ENCODE results near the gene CNOT4. TPM values are rescaled to one million over a fixed set of nuclear protein-coding genes. Genes with fewer than 3 reads are reported as not detected.
A peak's percentile ranks its signal among the peaks of the same experiment; 100 is the strongest.
"Not testable (repeated sequence)": the region's sequence is repeated elsewhere in the genome, so short reads cannot be mapped to it uniquely, and the experiment has no call there.

Gene CNOT4
- total and polyA plus RNA-seq, 4 donors = 18.3 to 36.6 (median 28.4) TPM

DNA sequence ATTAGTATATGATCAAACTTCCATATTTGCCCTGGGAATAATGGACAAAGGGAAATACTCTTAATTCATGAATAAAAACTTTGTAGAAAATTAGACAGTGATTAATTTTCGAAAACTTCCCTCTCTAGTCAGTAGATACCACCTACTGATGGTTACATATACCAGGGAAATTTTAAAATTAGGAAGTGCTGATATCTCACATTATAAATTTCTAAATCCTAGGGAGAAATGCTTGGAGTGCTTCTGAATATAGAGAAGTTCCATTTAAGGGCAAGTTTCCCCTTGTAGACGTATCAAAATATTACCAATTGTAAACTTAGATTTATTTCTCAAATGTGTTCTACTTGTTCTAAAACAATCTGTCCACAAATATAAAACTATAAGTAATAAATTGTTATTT lies 64.6 kb downstream of the CNOT4 start:
- H3K36me3 ChIP-seq (ENCODE audit: control insufficient read depth, insufficient read depth, low read length); H3K9me3 ChIP-seq (ENCODE audit: control insufficient read depth, insufficient read depth, low read length); H3K27me3 ChIP-seq (ENCODE audit: control insufficient read depth, insufficient read depth, low read length); H3K4me3 ChIP-seq (ENCODE audit: low read depth, low read length); DNase-seq (ENCODE audit: low read depth in 4 of 6, low spot score in 6 of 6); H3K4me1 ChIP-seq (ENCODE audit: control insufficient read depth, insufficient read depth, low read length); H3K27ac ChIP-seq (ENCODE audit: low read depth, low read length): not testable (repeated sequence)
- no CpG with 5 or more reads among the region's 2 CpGs for WGBS (ENCODE audit: insufficient coverage)

DNA sequence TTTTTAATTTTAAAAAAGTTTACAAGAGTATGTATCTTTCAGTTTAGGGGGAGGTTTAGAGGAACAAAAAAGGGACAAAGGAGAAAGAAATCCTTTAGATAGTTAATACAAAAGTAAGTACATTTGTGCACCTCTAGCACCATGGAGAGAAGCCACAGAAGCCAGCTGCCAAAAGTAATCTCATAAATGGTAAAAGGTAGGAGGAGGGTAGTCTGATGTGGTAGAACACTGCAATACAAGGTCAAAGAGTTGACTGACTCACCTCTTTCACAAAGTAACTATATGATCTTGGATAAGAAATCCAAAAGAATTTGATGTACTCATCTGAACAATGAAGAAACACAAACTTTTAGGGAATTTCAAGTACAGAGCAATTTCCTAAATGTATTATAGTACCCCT lies 68.1 kb downstream of the CNOT4 start:
- no peak overlapping the region for H3K27ac ChIP-seq (ENCODE audit: low read depth, low read length)
- H3K4me3 ChIP-seq (ENCODE audit: low read depth, low read length) = no peak overlapping the region
- no peak for DNase-seq (ENCODE audit: low read depth in 4 of 6, low spot score in 6 of 6)
- H3K36me3 ChIP-seq (ENCODE audit: control insufficient read depth, insufficient read depth, low read length) = peaks cover 5% of the 10 kb centered on the region
- no peaks in the 10 kb centered on the region for H3K27me3 ChIP-seq (ENCODE audit: control insufficient read depth, insufficient read depth, low read length)
- no peaks in the 10 kb centered on the region for H3K9me3 ChIP-seq (ENCODE audit: control insufficient read depth, insufficient read depth, low read length)
- H3K4me1 ChIP-seq (ENCODE audit: control insufficient read depth, insufficient read depth, low read length) = no peaks in the 10 kb centered on the region

DNA sequence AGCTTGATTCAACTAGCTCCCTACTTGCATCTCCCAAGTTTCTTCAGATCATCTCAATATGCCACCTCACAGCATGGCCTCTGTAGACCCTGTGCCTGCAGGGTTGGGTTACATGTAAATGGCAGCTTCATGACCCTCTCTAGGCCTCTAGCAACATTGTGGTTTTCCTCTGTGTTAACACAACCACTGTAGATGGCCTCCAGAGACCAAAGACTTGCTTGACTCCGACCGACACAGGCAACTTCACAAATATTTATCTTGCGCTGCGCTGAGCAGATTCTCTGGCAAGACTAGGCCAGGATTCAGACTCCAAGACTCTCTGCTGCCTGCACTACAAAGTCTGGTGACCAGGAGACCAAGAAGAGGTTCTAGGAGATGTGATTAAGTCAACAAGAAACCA lies 75.9 kb downstream of the CNOT4 start:
- WGBS (ENCODE audit: insufficient coverage) = no CpG with 5 or more reads among the region's 4 CpGs
- H3K4me3 ChIP-seq (ENCODE audit: low read depth, low read length) = no peak overlapping the region
- DNase-seq (ENCODE audit: low read depth in 4 of 6, low spot score in 6 of 6) = no peak
- H3K27ac ChIP-seq (ENCODE audit: low read depth, low read length) = no peak overlapping the region
- peaks cover 5% of the 10 kb centered on the region for H3K36me3 ChIP-seq (ENCODE audit: control insufficient read depth, insufficient read depth, low read length)
- H3K27me3 ChIP-seq (ENCODE audit: control insufficient read depth, insufficient read depth, low read length) = no peaks in the 10 kb centered on the region
- H3K9me3 ChIP-seq (ENCODE audit: control insufficient read depth, insufficient read depth, low read length) = peaks cover 3% of the 10 kb centered on the region
- H3K4me1 ChIP-seq (ENCODE audit: control insufficient read depth, insufficient read depth, low read length) = no peaks in the 10 kb centered on the region

DNA sequence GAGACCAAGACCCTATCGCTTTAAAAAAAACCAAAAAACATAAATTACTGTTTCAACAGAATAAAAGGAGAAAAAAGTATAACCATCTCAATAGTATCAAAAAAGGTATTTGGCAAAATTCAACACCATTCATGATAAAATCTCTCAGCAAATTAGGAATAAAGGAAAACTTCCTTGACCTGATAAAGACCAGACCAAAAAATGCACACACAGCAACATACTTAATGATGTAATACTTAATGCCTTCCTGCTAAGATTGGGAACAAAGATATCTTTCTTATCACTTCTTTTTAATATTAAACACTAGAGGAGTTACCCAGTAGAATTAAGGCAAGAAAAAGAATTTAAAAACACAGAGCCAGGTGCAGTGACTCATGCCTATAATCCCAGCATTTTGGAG lies 79.3 kb downstream of the CNOT4 start:
- no peaks in the 10 kb centered on the region for H3K27me3 ChIP-seq (ENCODE audit: control insufficient read depth, insufficient read depth, low read length)
- no peaks in the 10 kb centered on the region for H3K36me3 ChIP-seq (ENCODE audit: control insufficient read depth, insufficient read depth, low read length)
- no peak overlapping the region for H3K27ac ChIP-seq (ENCODE audit: low read depth, low read length)
- H3K4me1 ChIP-seq (ENCODE audit: control insufficient read depth, insufficient read depth, low read length) = no peaks in the 10 kb centered on the region
- H3K9me3 ChIP-seq (ENCODE audit: control insufficient read depth, insufficient read depth, low read length) = peaks cover 3% of the 10 kb centered on the region
- no peak for DNase-seq (ENCODE audit: low read depth in 4 of 6, low spot score in 6 of 6)
- H3K4me3 ChIP-seq (ENCODE audit: low read depth, low read length) = no peak overlapping the region
- WGBS (ENCODE audit: insufficient coverage) = no CpG with 5 or more reads among the region's 1 CpG

DNA sequence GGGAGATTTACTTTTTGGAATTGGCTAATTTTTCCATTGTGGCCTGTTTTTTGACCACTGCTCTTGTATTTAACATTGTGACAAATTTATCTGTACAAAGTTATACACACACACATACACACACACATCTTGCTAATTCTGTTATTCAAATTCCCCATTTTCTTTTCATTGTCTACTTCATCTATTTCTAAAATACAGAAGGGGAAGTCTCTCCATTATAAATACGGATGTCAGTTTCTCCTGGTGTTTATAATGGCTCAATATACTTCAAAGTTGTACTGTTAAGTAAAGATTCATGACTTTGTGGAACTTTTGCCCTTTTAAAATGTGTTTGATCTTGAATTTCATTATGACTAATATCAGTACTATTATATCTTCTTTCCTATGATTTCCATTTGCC lies 81.0 kb downstream of the CNOT4 start:
- no peak for DNase-seq (ENCODE audit: low read depth in 4 of 6, low spot score in 6 of 6)
- H3K4me1 ChIP-seq (ENCODE audit: control insufficient read depth, insufficient read depth, low read length) = no peaks in the 10 kb centered on the region
- no peaks in the 10 kb centered on the region for H3K27me3 ChIP-seq (ENCODE audit: control insufficient read depth, insufficient read depth, low read length)
- H3K27ac ChIP-seq (ENCODE audit: low read depth, low read length) = no peak overlapping the region
- no CpG with 5 or more reads among the region's 1 CpG for WGBS (ENCODE audit: insufficient coverage)
- H3K4me3 ChIP-seq (ENCODE audit: low read depth, low read length) = no peak overlapping the region
- H3K9me3 ChIP-seq (ENCODE audit: control insufficient read depth, insufficient read depth, low read length) = no peaks in the 10 kb centered on the region
- H3K36me3 ChIP-seq (ENCODE audit: control insufficient read depth, insufficient read depth, low read length) = no peaks in the 10 kb centered on the region

DNA sequence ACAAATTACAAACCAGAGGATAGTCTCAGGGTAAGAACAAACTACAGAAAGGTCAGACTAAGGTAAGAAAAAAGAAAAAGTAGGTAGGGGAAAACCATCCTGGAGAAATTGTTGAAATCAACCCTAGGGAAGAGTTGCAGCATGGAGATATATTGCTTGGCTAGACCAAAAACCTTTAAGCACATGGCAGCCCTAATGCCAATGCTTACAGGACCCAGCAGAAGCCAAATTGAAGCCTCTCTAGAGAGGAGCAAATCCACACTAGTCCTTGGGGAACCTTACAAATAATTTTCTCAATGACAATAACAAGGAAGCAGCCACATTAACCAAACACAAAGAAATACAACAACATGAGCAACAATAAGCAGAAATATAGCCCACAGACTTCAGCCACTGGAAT lies 81.9 kb downstream of the CNOT4 start:
- no peak for DNase-seq (ENCODE audit: low read depth in 4 of 6, low spot score in 6 of 6)
- H3K4me3 ChIP-seq (ENCODE audit: low read depth, low read length) = no peak overlapping the region
- no peaks in the 10 kb centered on the region for H3K9me3 ChIP-seq (ENCODE audit: control insufficient read depth, insufficient read depth, low read length)
- H3K4me1 ChIP-seq (ENCODE audit: control insufficient read depth, insufficient read depth, low read length) = no peaks in the 10 kb centered on the region
- H3K36me3 ChIP-seq (ENCODE audit: control insufficient read depth, insufficient read depth, low read length) = no peaks in the 10 kb centered on the region
- H3K27ac ChIP-seq (ENCODE audit: low read depth, low read length) = no peak overlapping the region
- H3K27me3 ChIP-seq (ENCODE audit: control insufficient read depth, insufficient read depth, low read length) = no peaks in the 10 kb centered on the region

DNA sequence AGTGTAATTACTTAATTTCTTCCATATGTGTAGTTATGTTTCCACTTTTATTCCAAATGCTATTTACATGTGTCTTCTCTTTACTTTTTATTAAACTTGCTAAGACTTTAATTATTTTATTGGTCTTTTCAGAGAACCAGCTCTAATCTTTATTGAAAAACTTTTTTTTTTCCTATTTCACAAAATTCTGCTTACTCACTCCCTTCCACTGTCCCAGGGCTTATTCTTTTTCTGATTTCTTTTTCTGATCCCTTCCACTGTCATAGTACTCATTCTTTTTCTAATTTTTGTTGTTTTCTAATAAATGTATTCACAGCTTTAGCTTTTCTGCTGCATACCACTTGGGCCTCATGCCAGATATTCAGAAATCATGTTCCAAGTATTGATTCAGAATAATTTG lies 82.7 kb downstream of the CNOT4 start:
- H3K36me3 ChIP-seq (ENCODE audit: control insufficient read depth, insufficient read depth, low read length) = no peaks in the 10 kb centered on the region
- DNase-seq (ENCODE audit: low read depth in 4 of 6, low spot score in 6 of 6) = no peak

DNA sequence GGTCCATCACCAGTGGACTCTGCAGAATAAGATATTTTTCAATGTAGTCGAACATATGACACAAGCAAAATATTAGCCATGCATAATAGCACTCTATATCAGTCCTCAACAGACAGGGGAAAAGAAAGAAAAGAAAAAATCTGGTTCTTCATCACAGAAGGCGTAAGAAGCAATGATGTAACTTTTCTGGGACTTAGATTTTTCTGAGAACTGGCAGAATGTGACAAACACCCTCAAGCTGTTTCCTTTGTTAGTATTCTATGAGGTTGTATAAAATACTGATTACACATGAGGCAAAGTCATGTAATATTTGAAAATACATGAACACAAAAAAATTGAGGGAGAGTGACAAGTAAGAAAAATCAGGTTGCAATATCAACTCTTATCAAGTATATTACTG lies 84.9 kb downstream of the CNOT4 start:
- Histone ChIP-seq H3K27ac (ENCODE audit: low read depth, low read length) (no peak overlapping the region), H3K4me1 (ENCODE audit: control insufficient read depth, insufficient read depth, low read length) (no peaks in the 10 kb centered on the region), H3K4me3 (ENCODE audit: low read depth, low read length) (no peak overlapping the region), H3K36me3 (ENCODE audit: control insufficient read depth, insufficient read depth, low read length) (no peaks in the 10 kb centered on the region), H3K27me3 (ENCODE audit: control insufficient read depth, insufficient read depth, low read length) (no peaks in the 10 kb centered on the region), H3K9me3 (ENCODE audit: control insufficient read depth, insufficient read depth, low read length) (no peaks in the 10 kb centered on the region)
- peak in 1 of 6 donors; percentile 16 for DNase-seq (ENCODE audit: low read depth in 4 of 6, low spot score in 6 of 6)
- no CpG with 5 or more reads among the region's 2 CpGs for WGBS (ENCODE audit: insufficient coverage)

More for the DNA sequence above, 82.7 kb downstream of the CNOT4 start:
- Histone ChIP-seq H3K9me3 (ENCODE audit: control insufficient read depth, insufficient read depth, low read length) (no peaks in the 10 kb centered on the region), H3K4me1 (ENCODE audit: control insufficient read depth, insufficient read depth, low read length) (no peaks in the 10 kb centered on the region), H3K4me3 (ENCODE audit: low read depth, low read length) (no peak overlapping the region), H3K27me3 (ENCODE audit: control insufficient read depth, insufficient read depth, low read length) (no peaks in the 10 kb centered on the region), H3K27ac (ENCODE audit: low read depth, low read length) (no peak overlapping the region)

DNA sequence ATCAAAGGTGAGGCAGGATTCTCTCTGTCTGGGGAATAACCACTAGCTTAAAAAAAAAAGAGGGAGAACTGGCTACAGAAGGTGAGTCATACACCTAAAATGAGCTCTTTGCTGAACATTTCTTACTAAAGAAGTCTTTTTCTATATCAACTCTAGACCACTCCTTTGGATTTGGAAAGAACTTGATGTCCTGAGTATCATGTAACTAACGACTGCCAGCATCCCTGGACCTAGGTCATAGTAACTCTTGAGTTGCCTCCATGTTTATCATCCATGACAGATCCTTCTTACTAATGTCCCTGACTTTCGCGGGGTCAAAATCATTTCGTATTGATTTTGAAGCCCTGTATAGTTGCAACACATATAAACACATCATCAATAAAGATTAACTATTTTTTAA lies 89.1 kb downstream of the CNOT4 start:
- Histone ChIP-seq H3K9me3 (ENCODE audit: control insufficient read depth, insufficient read depth, low read length) (no peaks in the 10 kb centered on the region), H3K36me3 (ENCODE audit: control insufficient read depth, insufficient read depth, low read length) (no peaks in the 10 kb centered on the region), H3K27me3 (ENCODE audit: control insufficient read depth, insufficient read depth, low read length) (no peaks in the 10 kb centered on the region), H3K27ac (ENCODE audit: low read depth, low read length) (no peak overlapping the region), H3K4me1 (ENCODE audit: control insufficient read depth, insufficient read depth, low read length) (no peaks in the 10 kb centered on the region), H3K4me3 (ENCODE audit: low read depth, low read length) (no peak overlapping the region)
- 67% methylated on average over 1 of the region's 4 CpGs for WGBS (ENCODE audit: insufficient coverage)
- DNase-seq (ENCODE audit: low read depth in 4 of 6, low spot score in 6 of 6) = no peak

DNA sequence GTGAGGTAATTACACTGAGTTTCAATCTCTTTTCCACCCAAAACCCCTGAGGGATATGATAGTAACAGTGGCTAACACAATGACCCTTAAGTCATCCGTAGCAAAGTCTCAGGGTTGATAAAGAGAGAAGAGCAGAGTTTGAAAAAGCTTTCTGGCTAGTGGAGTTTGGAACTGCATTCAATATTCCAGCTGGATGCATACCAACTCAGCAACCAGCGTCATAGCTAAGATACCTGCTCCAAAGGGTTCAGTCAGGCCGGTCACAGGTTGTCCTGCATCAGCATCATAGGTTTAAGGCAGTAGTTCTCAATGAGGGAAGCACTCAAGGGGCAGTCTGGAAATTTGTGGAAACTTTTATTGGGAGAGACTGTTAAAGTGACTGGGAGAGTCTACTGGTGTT lies 93.5 kb downstream of the CNOT4 start:
- no peaks in the 10 kb centered on the region for H3K27me3 ChIP-seq (ENCODE audit: control insufficient read depth, insufficient read depth, low read length)
- no peaks in the 10 kb centered on the region for H3K4me1 ChIP-seq (ENCODE audit: control insufficient read depth, insufficient read depth, low read length)
- no peak overlapping the region for H3K4me3 ChIP-seq (ENCODE audit: low read depth, low read length)
- 93% methylated on average over 3 of the region's 3 CpGs for WGBS (ENCODE audit: insufficient coverage)
- H3K9me3 ChIP-seq (ENCODE audit: control insufficient read depth, insufficient read depth, low read length) = no peaks in the 10 kb centered on the region
- DNase-seq (ENCODE audit: low read depth in 4 of 6, low spot score in 6 of 6) = no peak
- H3K36me3 ChIP-seq (ENCODE audit: control insufficient read depth, insufficient read depth, low read length) = no peaks in the 10 kb centered on the region
- no peak overlapping the region for H3K27ac ChIP-seq (ENCODE audit: low read depth, low read length)

All from spinal cord (tissue), 10 donors.